Peyer's patch (tissue), 4 donors: ENCODE measurements around the gene BIRC2.

Experiments used
- POLR2A ChIP-seq, 2 donors: fragments of 450-650 bp; IDR thresholded peaks; one replicate each; pipeline ENCODE4 v1.5.1; 2017; ENCODE audit warnings: antibody characterized with exemption in 2 of 2, mild to moderate bottlenecking in 2 of 2, moderate library complexity in 2 of 2
- TF ChIP-seq, protein P1 (sequence below), 6 experiments: fragments of 450-650 bp in 4 of 6; fragments of 200-600 bp in 2 of 6; sonication (generic) in 1 of 6; IDR thresholded peaks; one replicate each; pipeline ENCODE4 v1.5.1; 2017 to 2019; ENCODE audit warnings: antibody characterized with exemption in 6 of 6, mild to moderate bottlenecking in 3 of 6, moderate library complexity in 1 of 6

- TF ChIP-seq, protein P1, sequence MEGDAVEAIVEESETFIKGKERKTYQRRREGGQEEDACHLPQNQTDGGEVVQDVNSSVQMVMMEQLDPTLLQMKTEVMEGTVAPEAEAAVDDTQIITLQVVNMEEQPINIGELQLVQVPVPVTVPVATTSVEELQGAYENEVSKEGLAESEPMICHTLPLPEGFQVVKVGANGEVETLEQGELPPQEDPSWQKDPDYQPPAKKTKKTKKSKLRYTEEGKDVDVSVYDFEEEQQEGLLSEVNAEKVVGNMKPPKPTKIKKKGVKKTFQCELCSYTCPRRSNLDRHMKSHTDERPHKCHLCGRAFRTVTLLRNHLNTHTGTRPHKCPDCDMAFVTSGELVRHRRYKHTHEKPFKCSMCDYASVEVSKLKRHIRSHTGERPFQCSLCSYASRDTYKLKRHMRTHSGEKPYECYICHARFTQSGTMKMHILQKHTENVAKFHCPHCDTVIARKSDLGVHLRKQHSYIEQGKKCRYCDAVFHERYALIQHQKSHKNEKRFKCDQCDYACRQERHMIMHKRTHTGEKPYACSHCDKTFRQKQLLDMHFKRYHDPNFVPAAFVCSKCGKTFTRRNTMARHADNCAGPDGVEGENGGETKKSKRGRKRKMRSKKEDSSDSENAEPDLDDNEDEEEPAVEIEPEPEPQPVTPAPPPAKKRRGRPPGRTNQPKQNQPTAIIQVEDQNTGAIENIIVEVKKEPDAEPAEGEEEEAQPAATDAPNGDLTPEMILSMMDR (IDR thresholded peaks at IDR 0.05), result no peak
- peak in 1 of 2 donors; percentile 13 for TF ChIP-seq POLR2A (IDR thresholded peaks at IDR 0.05)
These were observed 40.9 kb upstream of the BIRC2 start for GRCh38 chr11:102306048-102306597.
